Activated naive CD8-positive, alpha-beta T cell treated with anti-CD3 and anti-CD28 coated beads for 36 hours (primary cell): ENCODE data around the gene TREH. TPM values are rescaled to one million over a fixed set of nuclear protein-coding genes. Genes with fewer than 3 reads are reported as not detected.
"Not testable (repeated sequence)": the region's sequence is repeated elsewhere in the genome, so short reads cannot be mapped to it uniquely, and the experiment has no call there.

Experiments used
- DNase-seq: peaks from one replicate; pipeline ENCODE4 v3.0.0; 2021
- H3K27ac Mint-ChIP-seq: one replicate; pipeline ENCODE4 v1.8.0; 2022; ENCODE audit warnings: mild to moderate bottlenecking, moderate library complexity, mixed read lengths
- H3K27me3 Mint-ChIP-seq: one replicate; pipeline ENCODE4 v1.8.0; 2022; ENCODE audit warnings: mild to moderate bottlenecking, mixed read lengths
- H3K36me3 Mint-ChIP-seq: one replicate; pipeline ENCODE4 v1.8.0; 2021; ENCODE audit warnings: mild to moderate bottlenecking, mixed read lengths
- H3K4me1 Mint-ChIP-seq: one replicate; pipeline ENCODE4 v1.8.0; 2021; ENCODE audit warnings: mixed read lengths
- H3K4me3 Mint-ChIP-seq: one replicate; pipeline ENCODE4 v1.8.0; 2022; ENCODE audit warnings: mild to moderate bottlenecking, moderate library complexity, mixed read lengths
- H3K9me3 Mint-ChIP-seq: one replicate; pipeline ENCODE4 v1.8.0; 2022; ENCODE audit warnings: mixed read lengths
- total RNA-seq, 2 experiments: library from RNA; stranded (reverse); gene quantifications; one replicate each; pipeline ENCODE4 v1.2.3, GENCODE V29; 2021

The TREH gene, protein sequence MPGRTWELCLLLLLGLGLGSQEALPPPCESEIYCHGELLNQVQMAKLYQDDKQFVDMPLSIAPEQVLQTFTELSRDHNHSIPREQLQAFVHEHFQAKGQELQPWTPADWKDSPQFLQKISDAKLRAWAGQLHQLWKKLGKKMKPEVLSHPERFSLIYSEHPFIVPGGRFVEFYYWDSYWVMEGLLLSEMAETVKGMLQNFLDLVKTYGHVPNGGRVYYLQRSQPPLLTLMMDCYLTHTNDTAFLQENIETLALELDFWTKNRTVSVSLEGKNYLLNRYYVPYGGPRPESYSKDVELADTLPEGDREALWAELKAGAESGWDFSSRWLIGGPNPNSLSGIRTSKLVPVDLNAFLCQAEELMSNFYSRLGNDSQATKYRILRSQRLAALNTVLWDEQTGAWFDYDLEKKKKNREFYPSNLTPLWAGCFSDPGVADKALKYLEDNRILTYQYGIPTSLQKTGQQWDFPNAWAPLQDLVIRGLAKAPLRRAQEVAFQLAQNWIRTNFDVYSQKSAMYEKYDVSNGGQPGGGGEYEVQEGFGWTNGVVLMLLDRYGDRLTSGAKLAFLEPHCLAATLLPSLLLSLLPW
- not detected for total RNA-seq

DNA sequence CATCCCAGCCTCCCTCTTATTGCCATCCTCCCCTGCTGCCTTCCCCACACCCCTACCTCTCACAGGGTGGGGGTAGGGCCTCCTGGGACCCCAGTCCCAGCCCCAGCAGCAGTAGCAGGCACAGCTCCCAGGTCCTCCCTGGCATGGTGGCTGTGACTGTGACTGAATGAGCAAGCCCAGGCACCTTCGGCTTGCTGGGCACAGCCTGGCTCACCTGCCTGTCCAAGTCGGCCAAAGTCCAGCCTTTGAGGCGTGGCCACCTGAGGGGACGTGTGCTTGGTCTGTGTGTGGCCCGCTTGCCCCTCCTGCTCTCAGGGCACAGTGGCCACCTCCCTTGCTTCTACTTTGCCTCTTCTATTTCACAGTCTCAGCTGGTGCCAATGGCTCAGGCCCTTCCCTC, at the start of gene TREH:
Gene TREH, minus strand, starts transcription at position 168 of the 400 bp plus-strand sequence. Its CDS starts 23 bp downstream, at position 145.
- Mint-ChIP-seq H3K4me3 (no peak within 1 kb of the TSS), H3K36me3 (no peaks in the 10 kb centered on the region), H3K27ac (no peak within 1 kb of the TSS), H3K4me1 (no peaks in the 10 kb centered on the region), H3K9me3 (peaks cover 2% of the 10 kb centered on the region), H3K27me3 (no peaks in the 10 kb centered on the region)
- DNase-seq = no peak

DNA sequence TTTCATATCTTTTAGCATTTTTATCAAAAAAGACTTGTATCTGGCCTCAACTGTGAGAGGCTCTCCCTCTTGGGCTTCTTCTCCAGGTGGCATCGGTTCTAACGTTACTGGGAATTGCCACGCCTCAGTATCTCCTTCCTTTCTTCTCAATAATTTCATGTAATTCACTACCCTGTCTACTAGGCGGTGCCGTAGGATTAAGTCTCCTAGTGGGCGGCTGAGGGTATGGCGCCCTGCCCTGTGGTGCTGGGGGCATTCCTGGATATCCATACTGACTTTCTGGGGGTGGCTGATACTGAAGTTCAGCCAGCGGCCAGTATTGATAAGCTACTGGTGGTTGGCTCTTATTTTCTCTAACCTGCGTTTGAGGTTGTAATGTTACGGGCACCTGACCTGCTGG, 48.7 kb upstream of the TREH start:
- H3K36me3 Mint-ChIP-seq, H3K27ac Mint-ChIP-seq, DNase-seq, H3K9me3 Mint-ChIP-seq, H3K4me1 Mint-ChIP-seq, H3K27me3 Mint-ChIP-seq, H3K4me3 Mint-ChIP-seq: not testable (repeated sequence)

DNA sequence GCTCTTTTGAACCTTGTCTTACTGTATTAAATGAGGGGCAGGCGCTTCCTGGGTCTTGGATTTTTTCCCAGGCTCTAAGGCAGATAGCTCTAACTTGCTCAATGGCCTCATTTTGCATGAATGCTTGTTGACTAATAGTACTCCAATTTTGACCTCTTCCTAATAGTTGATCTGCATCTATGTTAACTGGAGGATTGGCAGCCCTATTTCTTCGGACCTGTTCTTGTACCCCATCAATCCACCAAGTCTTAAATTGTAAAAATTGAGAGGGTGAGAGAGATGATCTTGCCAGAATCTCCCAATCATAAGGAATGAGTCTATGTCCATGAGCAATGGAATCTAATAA, 48.2 kb upstream of the TREH start:
- not testable (repeated sequence) for DNase-seq, H3K9me3 Mint-ChIP-seq, H3K4me3 Mint-ChIP-seq, H3K27me3 Mint-ChIP-seq, H3K27ac Mint-ChIP-seq, H3K36me3 Mint-ChIP-seq, H3K4me1 Mint-ChIP-seq

DNA sequence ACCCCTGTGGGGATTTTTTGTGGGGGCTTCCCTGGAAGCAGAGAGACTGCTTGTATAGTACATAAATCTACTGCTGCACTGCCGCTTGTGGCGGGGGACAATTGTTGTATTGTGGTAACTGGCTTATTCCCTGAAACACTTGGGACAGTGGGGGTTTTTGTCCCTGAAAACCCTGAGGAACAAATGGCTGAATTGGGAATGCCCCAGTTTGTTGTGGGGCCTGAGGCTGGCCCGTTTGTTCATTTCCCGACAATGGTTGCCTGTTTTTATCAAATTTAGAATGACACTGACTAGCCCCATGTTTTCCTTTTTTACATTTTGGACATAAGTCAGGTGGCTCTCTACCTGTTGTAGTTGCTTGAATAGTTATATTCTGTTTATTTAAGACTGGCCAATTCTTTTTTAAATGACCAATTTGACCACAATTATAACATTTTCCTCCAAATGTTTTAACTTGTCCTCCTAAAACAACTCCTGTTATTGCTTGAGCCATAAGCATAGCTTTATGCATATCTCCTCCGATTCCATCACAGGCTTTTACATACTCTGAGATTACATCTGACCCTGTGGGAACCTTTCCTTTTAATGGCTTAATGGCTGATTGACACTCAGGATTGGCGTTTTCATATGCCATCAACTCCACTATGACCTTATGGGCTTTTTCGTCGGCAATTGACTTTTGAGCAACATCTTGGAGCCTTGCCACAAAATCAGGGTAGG, 47.7 kb upstream of the TREH start:
- DNase-seq, H3K9me3 Mint-ChIP-seq, H3K27ac Mint-ChIP-seq, H3K4me1 Mint-ChIP-seq, H3K4me3 Mint-ChIP-seq, H3K27me3 Mint-ChIP-seq, H3K36me3 Mint-ChIP-seq: not testable (repeated sequence)

DNA sequence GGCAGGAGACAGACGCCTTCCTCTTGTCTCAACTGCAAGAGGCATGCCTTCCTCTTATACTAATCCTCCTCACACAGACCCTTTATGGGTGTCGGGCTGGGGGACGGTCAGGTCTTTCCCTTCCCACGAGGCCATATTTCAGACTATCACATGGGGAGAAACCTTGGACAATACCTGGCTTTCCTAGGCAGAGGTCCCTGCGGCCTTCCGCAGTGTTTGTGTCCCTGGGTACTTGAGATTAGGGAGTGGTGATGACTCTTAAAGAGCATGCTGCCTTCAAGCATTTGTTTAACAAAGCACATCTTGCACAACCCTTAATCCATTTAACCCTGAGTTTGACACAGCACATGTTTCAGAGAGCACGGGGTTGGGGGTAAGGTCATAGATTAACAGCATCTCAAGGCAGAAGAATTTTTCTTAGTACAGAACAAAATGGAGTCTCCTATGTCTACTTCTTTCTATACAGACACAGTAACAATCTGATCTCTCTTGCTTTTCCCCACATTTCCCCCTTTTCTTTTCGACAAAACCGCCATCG, 42.1 kb upstream of the TREH start:
- not testable (repeated sequence) for H3K36me3 Mint-ChIP-seq, H3K9me3 Mint-ChIP-seq, H3K27me3 Mint-ChIP-seq, H3K4me3 Mint-ChIP-seq, DNase-seq, H3K27ac Mint-ChIP-seq, H3K4me1 Mint-ChIP-seq

DNA sequence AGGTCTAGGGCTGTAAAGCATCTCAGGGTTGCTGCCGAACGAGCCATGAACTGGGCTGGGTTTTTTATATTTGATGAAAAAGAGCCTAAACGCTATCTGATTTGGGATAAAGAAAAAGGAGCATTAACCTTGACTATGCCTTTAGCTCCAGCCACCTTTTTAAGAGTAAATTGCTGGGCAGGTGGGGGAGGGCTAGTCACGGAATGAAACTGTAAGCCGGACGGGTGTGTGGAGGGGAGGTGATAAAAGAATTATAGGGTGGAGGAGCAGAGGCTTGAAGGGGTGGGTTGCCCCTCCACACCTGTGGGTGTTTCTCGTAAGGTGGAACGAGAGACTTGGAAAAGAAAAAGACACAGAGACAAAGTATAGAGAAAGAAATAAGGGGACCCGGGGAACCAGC, 41.3 kb upstream of the TREH start:
- H3K36me3 Mint-ChIP-seq, H3K27ac Mint-ChIP-seq, H3K4me1 Mint-ChIP-seq, DNase-seq, H3K4me3 Mint-ChIP-seq, H3K9me3 Mint-ChIP-seq, H3K27me3 Mint-ChIP-seq: not testable (repeated sequence)

DNA sequence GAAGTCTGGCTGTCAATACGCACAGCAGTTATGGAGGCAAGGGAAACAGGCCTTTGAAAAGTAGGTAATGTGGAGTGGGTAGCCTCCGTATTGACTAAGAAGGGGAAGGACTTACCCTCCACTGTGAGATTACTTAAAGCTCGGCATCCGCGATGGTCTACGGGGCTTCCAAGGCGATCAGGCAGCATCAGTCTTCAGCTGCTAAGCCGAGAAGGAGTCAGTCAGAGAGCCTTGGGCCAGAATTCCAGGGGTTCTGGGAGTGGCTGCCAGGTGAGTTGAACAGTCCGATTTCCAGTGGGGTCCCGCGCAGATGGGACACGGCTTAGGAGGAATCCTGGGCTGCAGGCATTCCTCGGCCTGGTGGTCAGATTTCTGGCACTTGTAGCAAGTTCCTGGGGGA, 40.6 kb upstream of the TREH start:
- not testable (repeated sequence) for H3K27ac Mint-ChIP-seq, H3K4me3 Mint-ChIP-seq, H3K4me1 Mint-ChIP-seq, DNase-seq, H3K9me3 Mint-ChIP-seq, H3K36me3 Mint-ChIP-seq, H3K27me3 Mint-ChIP-seq

DNA sequence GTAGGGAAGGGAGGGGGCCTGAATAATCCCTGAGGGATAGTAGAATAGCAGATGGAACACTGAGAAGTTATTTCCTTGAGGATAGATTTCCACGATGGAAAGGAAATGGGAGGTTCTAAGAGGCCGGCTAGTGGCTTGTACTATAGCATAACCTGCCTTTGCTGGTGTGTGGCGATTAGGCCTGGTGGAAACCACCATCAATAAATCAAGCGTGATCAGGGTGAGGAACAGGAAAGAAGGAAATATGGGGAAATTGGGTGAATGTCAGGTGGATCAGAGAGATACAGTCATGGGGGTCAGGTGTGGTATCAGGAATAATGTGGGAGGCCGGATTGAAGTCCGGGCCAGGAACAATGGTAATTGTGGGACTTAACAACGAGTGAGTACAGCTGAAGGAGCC, 39.1 kb upstream of the TREH start:
- H3K27ac Mint-ChIP-seq, H3K27me3 Mint-ChIP-seq, H3K9me3 Mint-ChIP-seq, H3K4me3 Mint-ChIP-seq, H3K36me3 Mint-ChIP-seq, H3K4me1 Mint-ChIP-seq, DNase-seq: not testable (repeated sequence)

DNA sequence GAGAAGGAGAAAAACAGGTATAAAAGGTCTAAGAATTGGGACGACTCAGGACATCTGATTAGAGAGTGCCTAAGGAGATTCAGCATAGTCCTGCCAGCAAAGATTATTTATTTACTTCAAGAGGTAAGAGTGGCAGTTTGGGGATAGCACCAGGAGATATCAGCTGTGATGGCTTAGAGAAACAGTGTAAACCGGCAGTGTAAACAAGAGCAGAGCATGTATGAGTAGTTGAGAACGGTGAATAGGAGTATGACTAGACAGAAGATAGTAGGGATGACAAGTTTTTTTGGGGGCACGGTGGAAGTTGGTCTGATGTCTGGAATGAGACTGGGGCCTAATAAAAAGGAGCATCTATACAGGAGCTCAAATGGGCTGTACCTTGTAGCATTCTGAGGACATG, 38.3 kb upstream of the TREH start:
- H3K4me1 Mint-ChIP-seq, H3K27me3 Mint-ChIP-seq, H3K9me3 Mint-ChIP-seq, H3K36me3 Mint-ChIP-seq, H3K4me3 Mint-ChIP-seq, H3K27ac Mint-ChIP-seq, DNase-seq: not testable (repeated sequence)

DNA sequence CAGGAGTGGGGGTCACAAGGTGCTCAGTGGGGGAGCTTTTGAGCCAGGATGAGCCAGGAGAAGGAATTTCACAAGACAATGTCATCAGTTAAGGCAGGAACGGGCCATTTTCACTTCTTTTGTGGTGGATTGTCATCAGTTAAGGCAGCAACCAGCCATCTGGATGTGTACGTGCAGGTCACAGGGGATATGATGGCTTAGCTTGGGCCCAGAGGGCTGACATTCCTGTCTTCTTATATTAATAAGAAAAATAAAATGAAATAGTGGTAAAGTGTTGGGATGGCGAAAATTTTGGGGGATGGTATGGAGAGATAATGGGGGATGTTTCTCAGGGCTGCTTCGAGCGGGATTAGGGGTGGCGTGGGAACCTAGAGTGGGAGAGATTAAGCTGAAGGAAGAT, 37.8 kb upstream of the TREH start:
- not testable (repeated sequence) for H3K27me3 Mint-ChIP-seq, H3K9me3 Mint-ChIP-seq, H3K4me3 Mint-ChIP-seq, H3K4me1 Mint-ChIP-seq, H3K27ac Mint-ChIP-seq, DNase-seq, H3K36me3 Mint-ChIP-seq

DNA sequence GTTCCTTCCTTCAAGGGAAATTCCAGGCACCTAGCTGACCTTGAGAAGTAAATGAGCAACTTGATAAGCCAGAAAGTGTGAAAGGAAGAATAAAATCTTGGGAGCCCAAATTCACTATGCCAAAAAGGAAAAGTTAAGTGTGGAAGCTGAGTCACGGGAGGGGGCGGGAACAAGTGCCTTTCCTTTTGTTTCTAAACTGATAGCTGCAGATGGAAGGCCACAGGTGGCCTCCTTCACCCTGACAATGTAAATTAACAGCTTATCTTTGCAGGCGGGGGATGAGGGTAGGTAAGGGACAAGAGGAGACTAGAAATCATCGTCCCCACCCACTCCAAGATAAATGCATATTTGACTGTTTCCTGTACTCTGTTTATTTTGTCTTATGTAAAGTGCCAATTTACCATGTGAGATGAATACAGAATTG, 36.4 kb upstream of the TREH start:
- H3K27me3 Mint-ChIP-seq = no peaks in the 10 kb centered on the region
- H3K27ac Mint-ChIP-seq = peak overlapping the region; percentile 31
- DNase-seq = no peak
- no peaks in the 10 kb centered on the region for H3K36me3 Mint-ChIP-seq
- H3K9me3 Mint-ChIP-seq = no peaks in the 10 kb centered on the region
- H3K4me1 Mint-ChIP-seq = peaks cover 9% of the 10 kb centered on the region
- no peak overlapping the region for H3K4me3 Mint-ChIP-seq

DNA sequence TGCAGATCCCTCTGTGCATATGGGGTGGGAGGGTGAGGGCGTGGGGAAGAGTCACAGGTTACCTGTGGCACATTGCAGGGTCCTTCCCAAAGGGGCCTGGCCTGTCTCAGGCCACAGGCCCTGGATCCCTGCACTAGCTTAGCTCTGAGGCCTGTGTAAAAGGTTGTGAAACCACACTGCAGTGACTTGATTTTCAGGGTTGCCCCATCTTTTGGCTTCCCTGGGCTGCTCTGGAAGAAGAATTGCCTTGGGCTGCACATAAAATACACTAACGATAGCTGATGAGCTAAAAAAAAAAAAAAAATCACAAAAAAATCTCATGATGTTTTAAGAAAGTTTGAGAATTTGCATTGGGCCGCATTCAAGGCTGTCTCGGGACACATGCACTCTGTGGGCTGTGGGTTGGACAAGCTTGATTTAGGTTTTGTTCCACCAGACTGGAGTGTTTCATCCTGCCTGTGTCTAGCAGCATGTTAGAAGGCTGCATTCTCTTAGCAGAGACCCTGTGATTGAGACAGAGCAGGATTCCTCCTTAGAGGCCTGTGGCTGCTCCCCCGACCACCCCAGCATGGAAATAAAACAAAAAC, 35.9 kb upstream of the TREH start:
- no peak for DNase-seq
- Mint-ChIP-seq H3K9me3 (no peaks in the 10 kb centered on the region), H3K4me3 (no peak overlapping the region), H3K4me1 (peaks cover 9% of the 10 kb centered on the region), H3K36me3 (no peaks in the 10 kb centered on the region), H3K27ac (peak overlapping the region; percentile 31), H3K27me3 (no peaks in the 10 kb centered on the region)

DNA sequence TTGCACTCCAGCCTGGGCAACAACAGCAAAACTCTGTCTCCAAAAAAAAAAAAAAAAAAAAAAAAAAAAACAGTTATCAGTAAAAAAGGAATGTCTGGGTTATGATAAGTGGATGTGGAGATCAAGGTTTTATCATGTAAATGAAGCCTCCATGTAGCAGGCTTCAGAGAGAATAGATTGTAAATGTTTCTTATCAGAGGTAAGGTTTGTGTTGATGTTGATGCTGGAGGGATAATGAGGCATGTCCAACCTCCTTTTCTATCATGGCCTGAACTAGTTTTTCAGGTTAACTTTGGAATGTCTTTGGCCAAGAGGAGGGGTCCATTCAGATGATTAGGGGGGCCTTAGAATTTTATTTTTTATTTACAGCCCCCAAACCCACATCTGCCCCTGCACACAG, 35.4 kb upstream of the TREH start:
- Mint-ChIP-seq H3K27me3 (no peaks in the 10 kb centered on the region), H3K4me1 (peaks cover 9% of the 10 kb centered on the region), H3K27ac (no peak overlapping the region), H3K36me3 (no peaks in the 10 kb centered on the region), H3K4me3 (no peak overlapping the region), H3K9me3 (no peaks in the 10 kb centered on the region)
- no peak for DNase-seq

DNA sequence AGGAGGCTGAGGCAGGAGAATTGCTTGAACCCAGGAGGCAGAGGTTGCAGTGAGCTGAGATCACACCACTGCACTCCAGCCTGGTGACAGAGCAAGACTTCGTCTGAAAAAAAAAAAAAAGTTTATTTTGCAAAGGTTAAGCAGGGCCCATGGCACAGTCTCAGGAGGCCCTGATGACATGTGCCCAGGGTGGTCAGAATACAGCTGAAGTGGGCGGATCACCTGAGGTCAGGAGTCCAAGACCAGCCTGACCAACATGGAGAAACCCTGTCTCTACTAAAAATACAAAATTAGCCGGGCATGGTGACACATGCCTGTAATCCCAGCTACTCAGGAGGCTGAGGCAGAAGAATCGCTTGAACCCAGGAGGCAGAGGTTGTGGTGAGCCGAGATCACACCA, 35.0 kb upstream of the TREH start:
- H3K27me3 Mint-ChIP-seq, H3K4me1 Mint-ChIP-seq, H3K4me3 Mint-ChIP-seq, H3K27ac Mint-ChIP-seq, DNase-seq, H3K9me3 Mint-ChIP-seq, H3K36me3 Mint-ChIP-seq: not testable (repeated sequence)

DNA sequence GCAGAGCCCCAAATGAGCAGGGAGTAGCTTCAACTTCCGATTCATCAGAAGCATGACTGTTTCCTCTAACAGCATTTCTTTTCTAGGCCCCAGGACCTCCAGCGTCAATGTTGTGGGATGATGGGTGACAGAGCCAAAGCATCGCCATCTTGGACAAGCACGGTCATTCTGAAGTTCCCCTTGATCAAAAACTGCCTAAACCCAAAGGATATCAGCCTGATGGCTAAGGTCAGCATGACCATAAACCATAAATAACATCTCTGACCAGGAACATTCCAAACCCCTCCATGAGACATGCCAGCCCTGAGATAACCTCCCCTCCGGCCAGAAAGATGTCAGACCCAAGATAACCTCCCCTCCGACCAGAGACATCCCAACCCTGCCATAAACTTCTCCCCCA, 28.8 kb upstream of the TREH start:
- Mint-ChIP-seq H3K9me3 (no peaks in the 10 kb centered on the region), H3K27ac (no peak overlapping the region), H3K4me1 (peaks cover 28% of the 10 kb centered on the region), H3K4me3 (no peak overlapping the region), H3K27me3 (no peaks in the 10 kb centered on the region), H3K36me3 (no peaks in the 10 kb centered on the region)
- DNase-seq = no peak
